ENCODE measurements around the gene ALOXE3. TPM values are rescaled to one million over a fixed set of nuclear protein-coding genes. Genes with fewer than 3 reads are reported as not detected.
A peak's percentile ranks its signal among the peaks of the same experiment; 100 is the strongest.
"Not testable (repeated sequence)": the region's sequence is repeated elsewhere in the genome, so short reads cannot be mapped to it uniquely, and the experiment has no call there.

ALOXE3 gene
- polyA plus RNA-seq, 2 of the 4 experiments (the other 2 are of a cell fraction), result 0.35 to 0.40 TPM

- ChIA-PET CTCF (interaction anchor here (0.8 to 13.8 kb wide), 10 partner anchors 18 to 319 kb away, joined by 3 to 682 read pairs (median 116); partner anchors contain the start of genes ALOX12B, ALOX15B and ALOXE3), POLR2A (interaction anchor here (1.1 to 1.4 kb wide), 2 partner anchors 11 to 110 kb away, joined by 3 to 4 read pairs; no protein-coding TSS in a partner anchor)
- WGBS (ENCODE audit: missing lambda C conversion rate), result 63% methylated on average over 15 of the region's 15 CpGs
- no peak for TF ChIP-seq NR3C1 (IDR thresholded peaks at IDR 0.05)
- FAIRE-seq (no peak), DNase-seq (ENCODE audit: low read depth in 1 of 2, low spot score in 1 of 2) (no peak), ATAC-seq (no peak)
- Histone ChIP-seq H3K4me3 (no peak overlapping the region), H3K27ac (no peak overlapping the region), H3K4me2 (no peak overlapping the region), H3K4me1 (peaks cover 6% of the 10 kb centered on the region; the same call in 2 of the 3 replicates), H3K9me3 (no peaks in the 10 kb centered on the region)
These were observed 55.4 kb downstream of the ALOXE3 start for GRCh38 chr17:8062807-8063483.

GRCh38 chr17:8062435-8062806 is 55.9 kb downstream of the ALOXE3 start:
- POLR2A ChIA-PET, result interaction anchor here (1.1 to 1.4 kb wide), 2 partner anchors 11 to 111 kb away, joined by 3 to 4 read pairs; no protein-coding TSS in a partner anchor
- Histone ChIP-seq H3K9me3 (no peaks in the 10 kb centered on the region), H3K4me1 (peaks cover 6% of the 10 kb centered on the region; the same call in 2 of the 3 replicates), H3K4me3 (no peak overlapping the region), H3K27ac (no peak overlapping the region), H3K4me2 (0 out of 3 replicates have a peak overlapping the region, but pooled peaks have one; percentile 4)
- CTCF ChIA-PET, result interaction anchor here (0.7 to 13.8 kb wide), 12 partner anchors 9 to 319 kb away, joined by 3 to 682 read pairs (median 66); partner anchors contain the start of genes ALOX12B, ALOX15B and ALOXE3
- TF ChIP-seq HOXB13 (CRISPR knock-in tag; IDR thresholded peaks at IDR 0.05; ENCODE audit: low read depth), result no peak
- TF ChIP-seq RNF2 (IDR thresholded peaks at IDR 0.05; ENCODE audit: borderline replicate concordance, low read depth), result no peak
- TF ChIP-seq CBX8 (IDR thresholded peaks at IDR 0.05), result no peak
- no peak for TF ChIP-seq NFE2L2 (conservative IDR thresholded peaks at IDR 0.05; ENCODE audit: low read length)
- TF ChIP-seq GATA3 (IDR thresholded peaks at IDR 0.05; ENCODE audit: borderline replicate concordance), result no peak
- TF ChIP-seq TFCP2L1 (CRISPR knock-in tag; IDR thresholded peaks at IDR 0.05), result no peak
- TF ChIP-seq CHD2 (IDR thresholded peaks at IDR 0.05; ENCODE audit: low read length, partially characterized antibody), result no peak
- TF ChIP-seq USF2 (IDR thresholded peaks at IDR 0.05), result no peak
- TF ChIP-seq FOSB (CRISPR knock-in tag; IDR thresholded peaks at IDR 0.05), result no peak
- no peak for TF ChIP-seq CTCF (IDR thresholded peaks at IDR 0.05)
- no peak for FAIRE-seq
- no peak for DNase-seq (ENCODE audit: low read depth in 1 of 2, low spot score in 1 of 2)
- WGBS (ENCODE audit: missing lambda C conversion rate), result 24% methylated on average over 8 of the region's 8 CpGs
- ATAC-seq, result no peak

GRCh38 chr17:8061851-8062250 is 56.5 kb downstream of the ALOXE3 start:
- POLR2A ChIA-PET, result interaction anchor here (1.4 kb wide), 1 partner anchor 12 kb away, joined by 4 read pairs; no protein-coding TSS in a partner anchor
- FAIRE-seq, H3K4me2 ChIP-seq: not testable (repeated sequence)

GRCh38 chr17:8060274-8060673 is 58.0 kb downstream of the ALOXE3 start:
- POLR2A ChIA-PET, result interaction anchor here (1.0 to 1.8 kb wide), 2 partner anchors 13 to 19 kb away, joined by 3 to 11 read pairs; no protein-coding TSS in a partner anchor

More at GRCh38 chr17:8061851-8062250, 56.5 kb downstream of the ALOXE3 start:
- H3K27ac ChIP-seq; H3K9me3 ChIP-seq; DNase-seq (ENCODE audit: low read depth in 1 of 2, low spot score in 1 of 2); H3K4me1 ChIP-seq; H3K4me3 ChIP-seq; ATAC-seq: not testable (repeated sequence)
- 51% methylated on average over 8 of the region's 8 CpGs for WGBS (ENCODE audit: missing lambda C conversion rate)
- CTCF ChIA-PET, result interaction anchor here (0.7 to 13.8 kb wide), 20 partner anchors 8 to 833 kb away, joined by 3 to 682 read pairs (median 10); partner anchors contain the start of genes ALOX12B, ALOX15B, ALOXE3 and RNF227

More at GRCh38 chr17:8060274-8060673, 58.0 kb downstream of the ALOXE3 start:
- TF ChIP-seq CTCF (IDR thresholded peaks at IDR 0.05) (peak; percentile 92), RAD21 (conservative IDR thresholded peaks at IDR 0.05 in 1 of 2, IDR thresholded peaks at IDR 0.05 in 1 of 2) (peak; percentile 89), ATOH8 (CRISPR knock-in tag; IDR thresholded peaks at IDR 0.05; ENCODE audit: low read depth) (no peak), REST (IDR thresholded peaks at IDR 0.05) (peak; percentile 59), SMC3 (IDR thresholded peaks at IDR 0.05) (peak; percentile 56)
- FAIRE-seq (peak; percentile 92), ATAC-seq (peak; percentile 55 to 76; a peak in 4 of 6 replicates), DNase-seq (ENCODE audit: low read depth in 1 of 2, low spot score in 1 of 2) (peak; percentile 78 to 87)
- Histone ChIP-seq H3K27ac (no peak overlapping the region), H3K4me2 (peak overlapping the region; percentile 46), H3K9me3 (no peaks in the 10 kb centered on the region), H3K4me1 (peaks cover 6% of the 10 kb centered on the region; the same call in 2 of the 3 replicates), H3K4me3 (no peak overlapping the region)
- 8% methylated on average over 10 of the region's 10 CpGs for WGBS (ENCODE audit: missing lambda C conversion rate)
- CTCF ChIA-PET, result interaction anchor here (0.6 to 13.8 kb wide), 56 partner anchors 9 to 1089 kb away, joined by 3 to 682 read pairs (median 4); partner anchors contain the start of genes ALOX12B, ALOX15B, ALOXE3 and CHD3

Data from A549 (cell line).